ENCODE measurements around the gene CUX1. TPM values are rescaled to one million over a fixed set of nuclear protein-coding genes. Genes with fewer than 3 reads are reported as not detected.

CUX1 gene
- total RNA-seq, 1 donor from 2014 or later, result 18.3 TPM

- Histone ChIP-seq H3K4me3 (ENCODE audit: low read length in 3 of 3) (no peak overlapping the region), H3K27me3 (ENCODE audit: control insufficient read depth in 3 of 3, insufficient read depth in 3 of 3, low read length in 3 of 3) (no peaks in the 10 kb centered on the region), H3K9ac (ENCODE audit: low read depth in 1 of 3, low read length in 3 of 3) (no peak overlapping the region), H3K4me1 (ENCODE audit: control insufficient read depth in 3 of 3, insufficient read depth in 3 of 3, low read length in 3 of 3) (peaks cover 0 to 3% (median 3%) of the 10 kb centered on the region in 3 donors), H3K36me3 (ENCODE audit: control insufficient read depth in 3 of 3, insufficient read depth in 3 of 3, low read length in 3 of 3) (peaks cover 0 to 9% (median 0%) of the 10 kb centered on the region in 3 donors), H3K27ac (ENCODE audit: low read depth, low read length) (no peak overlapping the region), H3K9me3 (ENCODE audit: control insufficient read depth in 3 of 3, low read length in 3 of 3) (no peaks in the 10 kb centered on the region)
These were observed 263.2 kb downstream of the CUX1 start for GRCh38 chr7:102080434-102081243.

- Histone ChIP-seq H3K36me3 (ENCODE audit: control insufficient read depth in 3 of 3, insufficient read depth in 3 of 3, low read length in 3 of 3) (peaks cover 0 to 9% (median 0%) of the 10 kb centered on the region in 3 donors), H3K9ac (ENCODE audit: low read depth in 1 of 3, low read length in 3 of 3) (no peak overlapping the region), H3K27ac (ENCODE audit: low read depth, low read length) (no peak overlapping the region), H3K27me3 (ENCODE audit: control insufficient read depth in 3 of 3, insufficient read depth in 3 of 3, low read length in 3 of 3) (no peaks in the 10 kb centered on the region), H3K4me3 (ENCODE audit: low read length in 3 of 3) (no peak overlapping the region), H3K9me3 (ENCODE audit: control insufficient read depth in 3 of 3, low read length in 3 of 3) (no peaks in the 10 kb centered on the region), H3K4me1 (ENCODE audit: control insufficient read depth in 3 of 3, insufficient read depth in 3 of 3, low read length in 3 of 3) (peaks cover 0 to 3% (median 3%) of the 10 kb centered on the region in 3 donors)
These were observed 263.8 kb downstream of the CUX1 start for GRCh38 chr7:102081244-102081627.

- no peak overlapping the region for H3K27ac ChIP-seq (ENCODE audit: low read depth, low read length)
- peaks cover 0 to 6% (median 3%) of the 10 kb centered on the region in 3 donors for H3K4me1 ChIP-seq (ENCODE audit: control insufficient read depth in 3 of 3, insufficient read depth in 3 of 3, low read length in 3 of 3)
- no peak overlapping the region for H3K9ac ChIP-seq (ENCODE audit: low read depth in 1 of 3, low read length in 3 of 3)
- H3K9me3 ChIP-seq (ENCODE audit: control insufficient read depth in 3 of 3, low read length in 3 of 3), result no peaks in the 10 kb centered on the region
- H3K36me3 ChIP-seq (ENCODE audit: control insufficient read depth in 3 of 3, insufficient read depth in 3 of 3, low read length in 3 of 3), result peaks cover 0 to 7% (median 0%) of the 10 kb centered on the region in 3 donors
- H3K27me3 ChIP-seq (ENCODE audit: control insufficient read depth in 3 of 3, insufficient read depth in 3 of 3, low read length in 3 of 3), result no peaks in the 10 kb centered on the region
- H3K4me3 ChIP-seq (ENCODE audit: low read length in 3 of 3), result no peak overlapping the region
These were observed 265.4 kb downstream of the CUX1 start for GRCh38 chr7:102082693-102083368.

- H3K36me3 ChIP-seq (ENCODE audit: control insufficient read depth in 3 of 3, insufficient read depth in 3 of 3, low read length in 3 of 3), result peaks cover 0 to 7% (median 0%) of the 10 kb centered on the region in 3 donors
- H3K27ac ChIP-seq (ENCODE audit: low read depth, low read length), result no peak overlapping the region
- H3K27me3 ChIP-seq (ENCODE audit: control insufficient read depth in 3 of 3, insufficient read depth in 3 of 3, low read length in 3 of 3), result no peaks in the 10 kb centered on the region
- peaks cover 0 to 3% (median 0%) of the 10 kb centered on the region in 3 donors for H3K4me1 ChIP-seq (ENCODE audit: control insufficient read depth in 3 of 3, insufficient read depth in 3 of 3, low read length in 3 of 3)
- peaks cover 0 to 2% (median 0%) of the 10 kb centered on the region in 3 donors for H3K9me3 ChIP-seq (ENCODE audit: control insufficient read depth in 3 of 3, low read length in 3 of 3)
- no peak overlapping the region for H3K4me3 ChIP-seq (ENCODE audit: low read length in 3 of 3)
- no peak overlapping the region for H3K9ac ChIP-seq (ENCODE audit: low read depth in 1 of 3, low read length in 3 of 3)
These were observed 267.9 kb downstream of the CUX1 start for GRCh38 chr7:102085218-102085772.

GRCh38 chr7:102089175-102090098, 272.0 kb downstream of the CUX1 start:
- peaks cover 0 to 3% (median 0%) of the 10 kb centered on the region in 3 donors for H3K36me3 ChIP-seq (ENCODE audit: control insufficient read depth in 3 of 3, insufficient read depth in 3 of 3, low read length in 3 of 3)
- H3K27me3 ChIP-seq (ENCODE audit: control insufficient read depth in 3 of 3, insufficient read depth in 3 of 3, low read length in 3 of 3), result no peaks in the 10 kb centered on the region

GRCh38 chr7:102093599-102094315, 276.3 kb downstream of the CUX1 start:
- Histone ChIP-seq H3K27ac (ENCODE audit: low read depth, low read length) (no peak overlapping the region), H3K36me3 (ENCODE audit: control insufficient read depth in 3 of 3, insufficient read depth in 3 of 3, low read length in 3 of 3) (peaks cover 0 to 11% (median 0%) of the 10 kb centered on the region in 3 donors), H3K27me3 (ENCODE audit: control insufficient read depth in 3 of 3, insufficient read depth in 3 of 3, low read length in 3 of 3) (no peaks in the 10 kb centered on the region), H3K4me1 (ENCODE audit: control insufficient read depth in 3 of 3, insufficient read depth in 3 of 3, low read length in 3 of 3) (peaks cover 0 to 3% (median 0%) of the 10 kb centered on the region in 3 donors), H3K9me3 (ENCODE audit: control insufficient read depth in 3 of 3, low read length in 3 of 3) (peaks cover 0 to 2% (median 0%) of the 10 kb centered on the region in 3 donors), H3K9ac (ENCODE audit: low read depth in 1 of 3, low read length in 3 of 3) (no peak overlapping the region), H3K4me3 (ENCODE audit: low read length in 3 of 3) (no peak overlapping the region)

More at GRCh38 chr7:102089175-102090098, 272.0 kb downstream of the CUX1 start:
- Histone ChIP-seq H3K9me3 (ENCODE audit: control insufficient read depth in 3 of 3, low read length in 3 of 3) (peaks cover 0 to 2% (median 0%) of the 10 kb centered on the region in 3 donors), H3K4me3 (ENCODE audit: low read length in 3 of 3) (no peak overlapping the region), H3K4me1 (ENCODE audit: control insufficient read depth in 3 of 3, insufficient read depth in 3 of 3, low read length in 3 of 3) (peaks cover 0 to 3% (median 3%) of the 10 kb centered on the region in 3 donors), H3K27ac (ENCODE audit: low read depth, low read length) (no peak overlapping the region), H3K9ac (ENCODE audit: low read depth in 1 of 3, low read length in 3 of 3) (no peak overlapping the region)

- no peak overlapping the region for H3K4me3 ChIP-seq (ENCODE audit: low read length in 3 of 3)
- H3K4me1 ChIP-seq (ENCODE audit: control insufficient read depth in 3 of 3, insufficient read depth in 3 of 3, low read length in 3 of 3), result peaks cover 0 to 3% (median 0%) of the 10 kb centered on the region in 3 donors
- no peak overlapping the region for H3K9ac ChIP-seq (ENCODE audit: low read depth in 1 of 3, low read length in 3 of 3)
- no peaks in the 10 kb centered on the region for H3K27me3 ChIP-seq (ENCODE audit: control insufficient read depth in 3 of 3, insufficient read depth in 3 of 3, low read length in 3 of 3)
- H3K36me3 ChIP-seq (ENCODE audit: control insufficient read depth in 3 of 3, insufficient read depth in 3 of 3, low read length in 3 of 3), result peaks cover 2 to 13% (median 3%) of the 10 kb centered on the region in 3 donors
- H3K9me3 ChIP-seq (ENCODE audit: control insufficient read depth in 3 of 3, low read length in 3 of 3), result no peaks in the 10 kb centered on the region
- H3K27ac ChIP-seq (ENCODE audit: low read depth, low read length), result no peak overlapping the region
These were observed 276.9 kb downstream of the CUX1 start for GRCh38 chr7:102094316-102094650.

- H3K4me1 ChIP-seq (ENCODE audit: control insufficient read depth in 3 of 3, insufficient read depth in 3 of 3, low read length in 3 of 3), result peaks cover 0 to 3% (median 0%) of the 10 kb centered on the region in 3 donors
- H3K36me3 ChIP-seq (ENCODE audit: control insufficient read depth in 3 of 3, insufficient read depth in 3 of 3, low read length in 3 of 3), result peaks cover 2 to 13% (median 11%) of the 10 kb centered on the region in 3 donors
- H3K9me3 ChIP-seq (ENCODE audit: control insufficient read depth in 3 of 3, low read length in 3 of 3), result no peaks in the 10 kb centered on the region
- H3K27me3 ChIP-seq (ENCODE audit: control insufficient read depth in 3 of 3, insufficient read depth in 3 of 3, low read length in 3 of 3), result no peaks in the 10 kb centered on the region
- no peak overlapping the region for H3K27ac ChIP-seq (ENCODE audit: low read depth, low read length)
- no peak overlapping the region for H3K9ac ChIP-seq (ENCODE audit: low read depth in 1 of 3, low read length in 3 of 3)
- no peak overlapping the region for H3K4me3 ChIP-seq (ENCODE audit: low read length in 3 of 3)
These were observed 278.0 kb downstream of the CUX1 start for GRCh38 chr7:102095321-102096011.

All from skeletal muscle tissue (tissue), 4 donors.